CD4-positive, alpha-beta memory T cell (primary cell): ENCODE data around the gene SMIM26. TPM values are rescaled to one million over a fixed set of nuclear protein-coding genes. Genes with fewer than 3 reads are reported as not detected.

Source experiments
- CTCF ChIA-PET: fragments of 350-600 bp; sonication (Branson Sonifier 250); formaldehyde crosslinking; loops from one replicate; lab custom pipeline; 2021; ENCODE audit warnings: inconsistent platforms; ENCODE audit not compliant: partially characterized antibody; lab: Charles Lee
- POLR2A ChIA-PET: fragments of 350-600 bp; sonication (Branson Sonifier 250); formaldehyde crosslinking; loops from one replicate; lab custom pipeline; 2021; ENCODE audit not compliant: partially characterized antibody; lab: Charles Lee
- DNase-seq, 5 donors: peaks; one replicate each; pipeline versions ENCODE4 v3.0.0 to v3.0.0-alpha.2; 2020 to 2022; ENCODE audit warnings: mixed read lengths in 1 of 5
- H3K27ac ChIP-seq: one replicate; pipeline ENCODE4 v1.7.0; 2013; ENCODE audit warnings: low read depth, low read length
- H3K27me3 ChIP-seq: 2 replicates; pipeline ENCODE4 v1.7.0; 2013; ENCODE audit warnings: mild to moderate bottlenecking, low read length, moderate library complexity; ENCODE audit not compliant: insufficient read depth
- H3K36me3 ChIP-seq: 2 replicates; pipeline ENCODE4 v1.7.0; 2013; ENCODE audit warnings: mild to moderate bottlenecking, low read length, moderate library complexity; ENCODE audit not compliant: insufficient read depth
- H3K4me1 ChIP-seq: 2 replicates; pipeline ENCODE4 v1.7.0; 2013; ENCODE audit warnings: mild to moderate bottlenecking, low read length, moderate library complexity; ENCODE audit not compliant: insufficient read depth
- H3K4me3 ChIP-seq, 2 donors: one replicate each; pipeline ENCODE4 v1.7.0; 2013; ENCODE audit warnings: low read length in 2 of 2, mild to moderate bottlenecking in 1 of 2
- H3K9me3 ChIP-seq, 2 donors: one replicate each; pipeline ENCODE4 v1.7.0; 2013; ENCODE audit warnings: low read length in 2 of 2, control low read depth in 1 of 2; ENCODE audit not compliant: control insufficient read depth in 1 of 2
- H3K27ac Mint-ChIP-seq, 7 donors: one replicate each; pipeline ENCODE4 v1.8.0; 2020 to 2021; ENCODE audit warnings: mixed read lengths in 7 of 7, mild to moderate bottlenecking in 6 of 7, inconsistent platforms in 3 of 7, moderate library complexity in 3 of 7
- H3K27me3 Mint-ChIP-seq, 2 donors: one replicate each; pipeline ENCODE4 v1.8.0; 2020 to 2021; ENCODE audit warnings: mixed read lengths in 2 of 2
- H3K36me3 Mint-ChIP-seq, 2 donors: one replicate each; pipeline ENCODE4 v1.8.0; 2020 to 2021; ENCODE audit warnings: mixed read lengths in 2 of 2, inconsistent platforms in 1 of 2, mild to moderate bottlenecking in 1 of 2
- H3K4me1 Mint-ChIP-seq, 4 donors: one replicate each; pipeline ENCODE4 v1.8.0; 2020 to 2021; ENCODE audit warnings: mixed read lengths in 4 of 4, mild to moderate bottlenecking in 1 of 4
- H3K4me3 Mint-ChIP-seq, 8 donors: one replicate each; pipeline ENCODE4 v1.8.0; 2020 to 2021; ENCODE audit warnings: mixed read lengths in 8 of 8, mild to moderate bottlenecking in 7 of 8, moderate library complexity in 6 of 8, inconsistent platforms in 3 of 8
- H3K9me3 Mint-ChIP-seq, 8 donors: one replicate each; pipeline ENCODE4 v1.8.0; 2020 to 2021; ENCODE audit warnings: mixed read lengths in 8 of 8, mild to moderate bottlenecking in 5 of 8, inconsistent platforms in 3 of 8, moderate library complexity in 1 of 8
- intact Hi-C: fragments of 100-400 bp; cut with micrococcal nuclease; formaldehyde crosslinking; loops from one replicate; pipeline ENCODE4 v1.15.1; 2023
- polyA plus RNA-seq, 2 donors: library from polyadenylated mRNA; unstranded; fragments of 300-500 nt; fragmentation: Illumina TruSeq; gene quantifications; one replicate each; pipeline ENCODE4 v1.2.3, GENCODE V29; 2021
- total RNA-seq, 2 experiments: library from RNA; stranded (reverse); gene quantifications; one replicate each; pipeline ENCODE4 v1.2.3, GENCODE V29; 2021

The SMIM26 gene
- total and polyA plus RNA-seq, 4 experiments from 2014 or later, result 60.2 to 233 (median 125) TPM

GRCh38 chr20:18529041-18529440 is 38.2 kb upstream of the SMIM26 start:
- POLR2A ChIA-PET, result interaction anchor here (0.8 kb wide), 1 partner anchor 22 kb away, joined by 5 read pairs; the partner anchor contains the start of gene SEC23B
- H3K36me3 ChIP-seq, result peaks cover 78% of the 10 kb centered on the region

GRCh38 chr20:18532626-18533025 is 34.6 kb upstream of the SMIM26 start:
- no peaks in the 10 kb centered on the region for H3K27me3 ChIP-seq
- Mint-ChIP-seq H3K9me3 (no peaks in the 10 kb centered on the region), H3K27ac (no peak overlapping the region), H3K27me3 (no peaks in the 10 kb centered on the region), H3K4me3 (no peak overlapping the region), H3K4me1 (peaks cover 0 to 2% (median under 1%) of the 10 kb centered on the region in 4 donors), H3K36me3 (peaks cover 74 to 88% of the 10 kb centered on the region in 2 donors)
- no peak for DNase-seq
- H3K36me3 ChIP-seq, result peaks cover 55% of the 10 kb centered on the region
- ChIA-PET CTCF (no interaction called here), POLR2A (interaction anchor here (0.6 kb wide), 1 partner anchor 138 kb away, joined by 3 read pairs; no protein-coding TSS in a partner anchor)
- H3K4me3 ChIP-seq, result no peak overlapping the region
- no peak overlapping the region for H3K27ac ChIP-seq
- H3K4me1 ChIP-seq, result no peaks in the 10 kb centered on the region
- no peaks in the 10 kb centered on the region for H3K9me3 ChIP-seq
- intact Hi-C loops, result no loop called here

More at GRCh38 chr20:18529041-18529440, 38.2 kb upstream of the SMIM26 start:
- H3K27me3 ChIP-seq, result no peaks in the 10 kb centered on the region
- H3K9me3 ChIP-seq, result no peaks in the 10 kb centered on the region
- no peak overlapping the region for H3K27ac Mint-ChIP-seq
- CTCF ChIA-PET, result interaction anchor here (1.7 kb wide), 1 partner anchor 115 kb away, joined by 6 read pairs; no protein-coding TSS in a partner anchor
- no peak overlapping the region for H3K27ac ChIP-seq
- no peak for DNase-seq
- no peaks in the 10 kb centered on the region for H3K4me1 ChIP-seq
- no peak overlapping the region for H3K4me3 Mint-ChIP-seq
- H3K9me3 Mint-ChIP-seq, result no peaks in the 10 kb centered on the region
- H3K4me1 Mint-ChIP-seq, result peaks cover 0 to 2% (median 0%) of the 10 kb centered on the region in 4 donors
- intact Hi-C loops, result no loop called here
- no peak overlapping the region for H3K4me3 ChIP-seq
- no peaks in the 10 kb centered on the region for H3K27me3 Mint-ChIP-seq
- H3K36me3 Mint-ChIP-seq, result peaks cover 74 to 85% of the 10 kb centered on the region in 2 donors

- Histone ChIP-seq H3K4me3 (no peak overlapping the region), H3K9me3 (no peaks in the 10 kb centered on the region), H3K27me3 (no peaks in the 10 kb centered on the region), H3K27ac (no peak overlapping the region), H3K4me1 (no peaks in the 10 kb centered on the region), H3K36me3 (peaks cover 46% of the 10 kb centered on the region)
- no peak overlapping the region for H3K27ac Mint-ChIP-seq
- intact Hi-C loops, result no loop called here
- ChIA-PET CTCF (no interaction called here), POLR2A (no interaction called here)
- peaks cover 0 to 2% (median under 1%) of the 10 kb centered on the region in 4 donors for H3K4me1 Mint-ChIP-seq
- H3K4me3 Mint-ChIP-seq, result no peak overlapping the region
- H3K27me3 Mint-ChIP-seq, result no peaks in the 10 kb centered on the region
- peaks cover 71 to 81% of the 10 kb centered on the region in 2 donors for H3K36me3 Mint-ChIP-seq
- no peaks in the 10 kb centered on the region for H3K9me3 Mint-ChIP-seq
- DNase-seq, result no peak
These were observed 33.7 kb upstream of the SMIM26 start for GRCh38 chr20:18533491-18533890.

- no peak overlapping the region for H3K4me3 Mint-ChIP-seq
- no peak for DNase-seq
- intact Hi-C loops, result no loop called here
- H3K4me1 Mint-ChIP-seq, result peaks cover 0 to 2% (median 0%) of the 10 kb centered on the region in 4 donors
- H3K9me3 Mint-ChIP-seq, result no peaks in the 10 kb centered on the region
- H3K36me3 Mint-ChIP-seq, result peaks cover 66 to 75% of the 10 kb centered on the region in 2 donors
- H3K27ac Mint-ChIP-seq, result no peak overlapping the region
- Histone ChIP-seq H3K36me3 (peaks cover 40% of the 10 kb centered on the region), H3K4me1 (no peaks in the 10 kb centered on the region), H3K4me3 (no peak overlapping the region), H3K27ac (no peak overlapping the region), H3K27me3 (no peaks in the 10 kb centered on the region), H3K9me3 (no peaks in the 10 kb centered on the region)
- CTCF ChIA-PET, result interaction anchor here (1.4 kb wide), 1 partner anchor 8 kb away, joined by 3 read pairs; no protein-coding TSS in a partner anchor
- no peaks in the 10 kb centered on the region for H3K27me3 Mint-ChIP-seq
- POLR2A ChIA-PET, result no interaction called here
These were observed 33.1 kb upstream of the SMIM26 start for GRCh38 chr20:18533978-18534644.

- DNase-seq, result no peak
- Mint-ChIP-seq H3K9me3 (no peaks in the 10 kb centered on the region), H3K27ac (no peak overlapping the region), H3K36me3 (peaks cover 61 to 70% of the 10 kb centered on the region in 2 donors), H3K4me1 (peaks cover 0 to 4% (median 0%) of the 10 kb centered on the region in 4 donors), H3K27me3 (no peaks in the 10 kb centered on the region), H3K4me3 (no peak overlapping the region)
- POLR2A ChIA-PET, result no interaction called here
- H3K27ac ChIP-seq, result no peak overlapping the region
- CTCF ChIA-PET, result no interaction called here
- H3K36me3 ChIP-seq, result peaks cover 21% of the 10 kb centered on the region
- no peaks in the 10 kb centered on the region for H3K9me3 ChIP-seq
- intact Hi-C loops, result no loop called here
- no peaks in the 10 kb centered on the region for H3K27me3 ChIP-seq
- no peak overlapping the region for H3K4me3 ChIP-seq
- no peaks in the 10 kb centered on the region for H3K4me1 ChIP-seq
These were observed 29.6 kb upstream of the SMIM26 start for GRCh38 chr20:18537651-18538050.

GRCh38 chr20:18541741-18542140 is 25.5 kb upstream of the SMIM26 start:
- no peaks in the 10 kb centered on the region for H3K4me1 ChIP-seq
- Mint-ChIP-seq H3K4me3 (no peak overlapping the region), H3K9me3 (no peaks in the 10 kb centered on the region), H3K27ac (peak overlapping the region in 1 of 7 donors; percentile 60), H3K36me3 (peaks cover 51 to 72% of the 10 kb centered on the region in 2 donors), H3K4me1 (peaks cover 0 to 2% (median 0%) of the 10 kb centered on the region in 4 donors), H3K27me3 (no peaks in the 10 kb centered on the region)
- ChIA-PET POLR2A (no interaction called here), CTCF (no interaction called here)
- intact Hi-C loops, result no loop called here
- no peak overlapping the region for H3K27ac ChIP-seq
- no peak for DNase-seq
- no peaks in the 10 kb centered on the region for H3K27me3 ChIP-seq
- peaks cover 40% of the 10 kb centered on the region for H3K36me3 ChIP-seq
- H3K9me3 ChIP-seq, result no peaks in the 10 kb centered on the region
- H3K4me3 ChIP-seq, result no peak overlapping the region

GRCh38 chr20:18543216-18543615 is 24.0 kb upstream of the SMIM26 start:
- ChIA-PET POLR2A (no interaction called here), CTCF (no interaction called here)
- H3K27me3 ChIP-seq, result no peaks in the 10 kb centered on the region
- DNase-seq, result no peak
- H3K36me3 ChIP-seq, result peaks cover 49% of the 10 kb centered on the region
- no peaks in the 10 kb centered on the region for H3K4me1 ChIP-seq
- Mint-ChIP-seq H3K4me1 (peaks cover 0 to 2% (median 0%) of the 10 kb centered on the region in 4 donors), H3K4me3 (no peak overlapping the region), H3K36me3 (peaks cover 48 to 69% of the 10 kb centered on the region in 2 donors), H3K27ac (peak overlapping the region in 1 of 7 donors; percentile 41), H3K27me3 (no peaks in the 10 kb centered on the region), H3K9me3 (no peaks in the 10 kb centered on the region)
- no peak overlapping the region for H3K27ac ChIP-seq
- no peaks in the 10 kb centered on the region for H3K9me3 ChIP-seq
- H3K4me3 ChIP-seq, result no peak overlapping the region
- intact Hi-C loops, result no loop called here
